ENCODE data around the gene SLC48A1. TPM values are rescaled to one million over a fixed set of nuclear protein-coding genes. Genes with fewer than 3 reads are reported as not detected.

Gene SLC48A1
- total RNA-seq, 1 donor, result 25.1 TPM

DNA sequence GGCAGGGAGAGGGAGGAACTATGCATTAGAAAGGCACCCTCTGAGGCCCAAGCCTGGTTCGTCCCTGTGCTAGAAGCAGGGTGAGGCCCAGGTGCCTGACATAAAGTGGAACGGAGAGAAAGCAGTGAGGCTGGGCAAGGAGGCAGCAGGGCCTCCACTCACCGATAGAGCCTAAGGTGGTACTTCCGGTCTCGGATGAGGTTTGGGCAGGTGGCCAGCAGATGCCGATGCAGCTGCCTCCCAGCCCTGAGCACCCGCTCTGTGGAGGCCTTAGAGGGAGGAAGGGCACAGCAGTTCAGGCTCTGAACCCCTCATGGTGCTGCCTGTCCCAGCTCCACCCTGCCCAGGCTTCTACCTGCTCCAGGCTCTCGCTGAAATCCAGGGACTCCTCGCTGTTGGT lies 21.5 kb upstream of the SLC48A1 start:
- TF ChIP-seq CTCF (IDR thresholded peaks at IDR 0.05; ENCODE audit: insufficient read depth, low read length), result no peak
- no peak for DNase-seq (ENCODE audit: low read depth)
- H3K4me3 ChIP-seq (ENCODE audit: low read depth, low read length), result no peak overlapping the region

DNA sequence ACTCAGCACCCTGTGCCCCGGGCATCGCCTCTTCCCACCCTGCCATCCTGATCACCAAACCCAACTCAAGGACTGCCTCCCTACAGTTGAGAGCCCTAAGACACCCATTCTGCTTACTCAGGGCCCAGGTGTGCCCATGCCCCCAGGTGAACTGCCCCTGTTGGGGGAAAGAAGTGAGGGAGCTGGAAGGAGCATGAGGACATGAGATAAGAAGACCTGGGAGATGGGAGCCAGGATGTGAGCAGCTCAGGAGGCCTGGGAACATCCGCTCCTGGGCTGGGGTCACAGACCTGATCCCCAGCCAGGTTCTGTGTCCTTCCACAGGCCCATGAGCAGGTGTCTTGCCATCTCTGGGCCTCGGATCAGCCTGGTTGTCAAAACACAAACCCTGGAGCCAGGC lies 20.9 kb upstream of the SLC48A1 start:
- no peak overlapping the region for H3K4me3 ChIP-seq (ENCODE audit: low read depth, low read length)
- no peak for DNase-seq (ENCODE audit: low read depth)
- no peak for TF ChIP-seq CTCF (IDR thresholded peaks at IDR 0.05; ENCODE audit: insufficient read depth, low read length)

- no peak overlapping the region for H3K4me3 ChIP-seq (ENCODE audit: low read depth, low read length)
- TF ChIP-seq CTCF (IDR thresholded peaks at IDR 0.05; ENCODE audit: insufficient read depth, low read length), result no peak
Observed at GRCh38 chr12:47752552-47752951, 20.5 kb upstream of the SLC48A1 start.

GRCh38 chr12:47753021-47754001 lies 19.7 kb upstream of the SLC48A1 start:
- no peak overlapping the region for H3K4me3 ChIP-seq (ENCODE audit: low read depth, low read length)
- TF ChIP-seq CTCF (IDR thresholded peaks at IDR 0.05; ENCODE audit: insufficient read depth, low read length), result no peak
- no peak for DNase-seq (ENCODE audit: low read depth)

More at GRCh38 chr12:47752552-47752951, 20.5 kb upstream of the SLC48A1 start:
- peak; percentile 68 for DNase-seq (ENCODE audit: low read depth)

GRCh38 chr12:47754126-47754525 lies 18.9 kb upstream of the SLC48A1 start:
- no peak for TF ChIP-seq CTCF (IDR thresholded peaks at IDR 0.05; ENCODE audit: insufficient read depth, low read length)
- no peak for DNase-seq (ENCODE audit: low read depth)

DNA sequence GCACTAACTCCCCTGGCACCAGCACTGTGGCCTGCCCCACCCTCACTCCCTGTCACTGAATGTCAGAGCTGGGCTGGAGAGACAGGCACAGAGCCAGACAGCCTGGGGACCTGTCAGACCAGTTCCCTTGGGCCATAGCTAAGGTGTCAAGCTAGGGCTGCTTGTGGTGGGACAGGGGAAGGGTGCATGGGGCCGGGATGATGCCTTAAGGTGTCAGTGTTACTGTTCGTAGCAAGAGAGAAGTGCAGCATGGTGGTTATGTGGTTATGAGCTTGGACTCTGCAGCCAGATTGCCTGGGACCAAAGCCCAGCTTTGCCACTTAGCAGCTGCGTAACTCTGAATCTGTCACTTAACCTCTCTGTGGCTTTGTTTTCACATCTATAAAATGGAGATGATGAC lies 18.2 kb upstream of the SLC48A1 start:
- no peak overlapping the region for H3K4me3 ChIP-seq (ENCODE audit: low read depth, low read length)
- no peak for DNase-seq (ENCODE audit: low read depth)
- no peak for TF ChIP-seq CTCF (IDR thresholded peaks at IDR 0.05; ENCODE audit: insufficient read depth, low read length)

More at GRCh38 chr12:47754126-47754525, 18.9 kb upstream of the SLC48A1 start:
- no peak overlapping the region for H3K4me3 ChIP-seq (ENCODE audit: low read depth, low read length)
